ENCODE results near the gene ZNF423. TPM values are rescaled to one million over a fixed set of nuclear protein-coding genes. Genes with fewer than 3 reads are reported as not detected.
A peak's percentile ranks its signal among the peaks of the same experiment; 100 is the strongest.

ZNF423 gene
- total and polyA plus RNA-seq, 7 donors = 2.3 to 30.7 (median 14.4) TPM

GRCh38 chr16:49503256-49504022 is 352.5 kb downstream of the ZNF423 start:
- Histone ChIP-seq H3K4me1 (no peaks in the 10 kb centered on the region), H3K27ac (no peak overlapping the region), H3K4me3 (no peak overlapping the region), H3K9me3 (no peaks in the 10 kb centered on the region), H3K27me3 (ENCODE audit: insufficient read depth in 3 of 3, low read length in 2 of 3) (no peaks in the 10 kb centered on the region), H3K36me3 (ENCODE audit: insufficient read depth in 1 of 2, low read depth in 1 of 2) (no peaks in the 10 kb centered on the region)
- WGBS, 3 donors = 75 to 82% (median 78%) methylated on average over 17 of the region's 17 CpGs
- ATAC-seq (no peak), DNase-seq (peak in 1 of 2 donors; percentile 48)
- TF ChIP-seq CTCF (IDR thresholded peaks at IDR 0.05) = no peak
- intact Hi-C loops (cut with DNase I) = no loop called here

GRCh38 chr16:49502136-49502881 is 353.6 kb downstream of the ZNF423 start:
- ATAC-seq (no peak), DNase-seq (peak in 1 of 2 donors; percentile 19)
- Histone ChIP-seq H3K27ac (no peak overlapping the region), H3K27me3 (ENCODE audit: insufficient read depth in 3 of 3, low read length in 2 of 3) (no peaks in the 10 kb centered on the region), H3K4me1 (no peaks in the 10 kb centered on the region), H3K9me3 (no peaks in the 10 kb centered on the region), H3K4me3 (no peak overlapping the region), H3K36me3 (ENCODE audit: insufficient read depth in 1 of 2, low read depth in 1 of 2) (no peaks in the 10 kb centered on the region)
- WGBS, 3 donors = 92 to 95% (median 92%) methylated on average over 12 to 13 of the region's 13 CpGs
- intact Hi-C loops (cut with DNase I) = no loop called here
- no peak for TF ChIP-seq CTCF (IDR thresholded peaks at IDR 0.05)

GRCh38 chr16:49499869-49500610 is 355.9 kb downstream of the ZNF423 start:
- no peak for TF ChIP-seq CTCF (IDR thresholded peaks at IDR 0.05)
- Histone ChIP-seq H3K27me3 (ENCODE audit: insufficient read depth in 3 of 3, low read length in 2 of 3) (no peaks in the 10 kb centered on the region), H3K36me3 (ENCODE audit: insufficient read depth in 1 of 2, low read depth in 1 of 2) (no peaks in the 10 kb centered on the region), H3K4me3 (no peak overlapping the region), H3K9me3 (no peaks in the 10 kb centered on the region), H3K4me1 (no peaks in the 10 kb centered on the region), H3K27ac (no peak overlapping the region)
- 91 to 94% (median 91%) methylated on average over 7 of the region's 7 CpGs for WGBS, 3 donors
- DNase-seq (peak in 1 of 2 donors; percentile 21), ATAC-seq (no peak)
- intact Hi-C loops (cut with DNase I) = loop anchor here in 1 of 2 donors (10.0 kb wide), 1 partner anchor 275 kb away; no protein-coding TSS in a partner anchor

GRCh38 chr16:49499414-49499785 is 356.5 kb downstream of the ZNF423 start:
- Histone ChIP-seq H3K4me1 (no peaks in the 10 kb centered on the region), H3K9me3 (no peaks in the 10 kb centered on the region), H3K27me3 (ENCODE audit: insufficient read depth in 3 of 3, low read length in 2 of 3) (no peaks in the 10 kb centered on the region), H3K4me3 (no peak overlapping the region), H3K27ac (no peak overlapping the region), H3K36me3 (ENCODE audit: insufficient read depth in 1 of 2, low read depth in 1 of 2) (no peaks in the 10 kb centered on the region)
- DNase-seq (no peak), ATAC-seq (no peak)
- 90 to 91% (median 91%) methylated on average over 10 of the region's 10 CpGs for WGBS, 3 donors
- TF ChIP-seq CTCF (IDR thresholded peaks at IDR 0.05) = no peak
- intact Hi-C loops (cut with DNase I) = loop anchor here in 1 of 2 donors (10.0 kb wide), 1 partner anchor 275 kb away; no protein-coding TSS in a partner anchor

Measured in psoas muscle (tissue), 8 donors.